Neuron (in vitro differentiated cells): ENCODE results near the gene MALRD1.

Source experiments
- H2AFZ ChIP-seq: one replicate; pipeline ENCODE4 v1.6.1; 2013; ENCODE audit warnings: low read depth, mild to moderate bottlenecking, inconsistent platforms, low read length, moderate library complexity
- H3K27me3 ChIP-seq: one replicate; pipeline ENCODE4 v1.6.1; 2013; ENCODE audit warnings: low read length; ENCODE audit not compliant: insufficient read depth
- H3K36me3 ChIP-seq: one replicate; pipeline ENCODE4 v1.6.1; 2013; ENCODE audit warnings: low read length; ENCODE audit not compliant: insufficient read depth
- H3K4me1 ChIP-seq: one replicate; pipeline ENCODE4 v1.6.1; 2013; ENCODE audit warnings: low read length; ENCODE audit not compliant: insufficient read depth
- H3K4me3 ChIP-seq: 2 replicates; pipeline ENCODE4 v1.5.1; 2013; ENCODE audit warnings: mild to moderate bottlenecking, low read length, moderate library complexity
- H3K9me3 ChIP-seq: one replicate; pipeline ENCODE4 v1.6.1; 2013; ENCODE audit warnings: low read length

MALRD1 gene

GRCh38 chr10:19120381-19120908 is 71.8 kb downstream of the MALRD1 start:
- no peaks in the 10 kb centered on the region for H3K36me3 ChIP-seq
- no peaks in the 10 kb centered on the region for H3K4me1 ChIP-seq
- H2AFZ ChIP-seq: no peak overlapping the region
- no peaks in the 10 kb centered on the region for H3K9me3 ChIP-seq
- H3K4me3 ChIP-seq: no peak overlapping the region
- no peaks in the 10 kb centered on the region for H3K27me3 ChIP-seq

- Histone ChIP-seq H2AFZ (no peak overlapping the region), H3K9me3 (no peaks in the 10 kb centered on the region), H3K4me3 (no peak overlapping the region), H3K4me1 (no peaks in the 10 kb centered on the region), H3K36me3 (no peaks in the 10 kb centered on the region), H3K27me3 (no peaks in the 10 kb centered on the region)
Observed at GRCh38 chr10:19133992-19134391, 85.4 kb downstream of the MALRD1 start.

- Histone ChIP-seq H2AFZ (no peak overlapping the region), H3K4me1 (no peaks in the 10 kb centered on the region), H3K9me3 (no peaks in the 10 kb centered on the region), H3K27me3 (no peaks in the 10 kb centered on the region), H3K36me3 (no peaks in the 10 kb centered on the region), H3K4me3 (no peak overlapping the region)
Observed at GRCh38 chr10:19142967-19143366, 94.4 kb downstream of the MALRD1 start.

- H3K4me1 ChIP-seq: no peaks in the 10 kb centered on the region
- H3K27me3 ChIP-seq: no peaks in the 10 kb centered on the region
- no peaks in the 10 kb centered on the region for H3K9me3 ChIP-seq
- no peak overlapping the region for H3K4me3 ChIP-seq
- no peaks in the 10 kb centered on the region for H3K36me3 ChIP-seq
- no peak overlapping the region for H2AFZ ChIP-seq
Observed at GRCh38 chr10:19144206-19144605, 95.6 kb downstream of the MALRD1 start.

GRCh38 chr10:19154375-19154774 is 105.8 kb downstream of the MALRD1 start:
- H3K4me3 ChIP-seq: no peak overlapping the region
- no peaks in the 10 kb centered on the region for H3K27me3 ChIP-seq
- H3K9me3 ChIP-seq: no peaks in the 10 kb centered on the region
- H3K4me1 ChIP-seq: no peaks in the 10 kb centered on the region
- no peaks in the 10 kb centered on the region for H3K36me3 ChIP-seq
- H2AFZ ChIP-seq: no peak overlapping the region

GRCh38 chr10:19158358-19158757 is 109.8 kb downstream of the MALRD1 start:
- H2AFZ ChIP-seq: no peak overlapping the region
- H3K9me3 ChIP-seq: no peaks in the 10 kb centered on the region
- no peaks in the 10 kb centered on the region for H3K4me1 ChIP-seq
- no peak overlapping the region for H3K4me3 ChIP-seq
- no peaks in the 10 kb centered on the region for H3K36me3 ChIP-seq
- no peaks in the 10 kb centered on the region for H3K27me3 ChIP-seq

- Histone ChIP-seq H3K4me3 (no peak overlapping the region), H3K36me3 (no peaks in the 10 kb centered on the region), H3K9me3 (no peaks in the 10 kb centered on the region), H3K27me3 (no peaks in the 10 kb centered on the region), H3K4me1 (no peaks in the 10 kb centered on the region), H2AFZ (no peak overlapping the region)
Observed at GRCh38 chr10:19158870-19159269, 110.3 kb downstream of the MALRD1 start.

- H3K4me3 ChIP-seq: no peak overlapping the region
- no peak overlapping the region for H2AFZ ChIP-seq
Observed at GRCh38 chr10:19164461-19164860, 115.9 kb downstream of the MALRD1 start.

GRCh38 chr10:19168584-19168983 is 120.0 kb downstream of the MALRD1 start:
- H3K9me3 ChIP-seq: no peaks in the 10 kb centered on the region
- no peak overlapping the region for H2AFZ ChIP-seq
- H3K27me3 ChIP-seq: no peaks in the 10 kb centered on the region
- no peaks in the 10 kb centered on the region for H3K36me3 ChIP-seq
- no peak overlapping the region for H3K4me3 ChIP-seq
- no peaks in the 10 kb centered on the region for H3K4me1 ChIP-seq

More at GRCh38 chr10:19164461-19164860, 115.9 kb downstream of the MALRD1 start:
- no peaks in the 10 kb centered on the region for H3K9me3 ChIP-seq
- H3K36me3 ChIP-seq: no peaks in the 10 kb centered on the region
- H3K4me1 ChIP-seq: no peaks in the 10 kb centered on the region
- H3K27me3 ChIP-seq: no peaks in the 10 kb centered on the region

- Histone ChIP-seq H2AFZ (no peak overlapping the region), H3K9me3 (no peaks in the 10 kb centered on the region), H3K36me3 (no peaks in the 10 kb centered on the region), H3K4me3 (no peak overlapping the region), H3K4me1 (no peaks in the 10 kb centered on the region), H3K27me3 (no peaks in the 10 kb centered on the region)
Observed at GRCh38 chr10:19169041-19169440, 120.4 kb downstream of the MALRD1 start.

- Histone ChIP-seq H2AFZ (no peak overlapping the region), H3K4me3 (no peak overlapping the region), H3K27me3 (no peaks in the 10 kb centered on the region), H3K36me3 (no peaks in the 10 kb centered on the region), H3K9me3 (no peaks in the 10 kb centered on the region), H3K4me1 (no peaks in the 10 kb centered on the region)
Observed at GRCh38 chr10:19169684-19170083, 121.1 kb downstream of the MALRD1 start.

- Histone ChIP-seq H3K36me3 (no peaks in the 10 kb centered on the region), H3K27me3 (no peaks in the 10 kb centered on the region)
Observed at GRCh38 chr10:19178675-19179074, 130.1 kb downstream of the MALRD1 start.

GRCh38 chr10:19184891-19185290 is 136.3 kb downstream of the MALRD1 start:
- no peak overlapping the region for H3K4me3 ChIP-seq
- no peaks in the 10 kb centered on the region for H3K27me3 ChIP-seq
- no peaks in the 10 kb centered on the region for H3K9me3 ChIP-seq
- no peak overlapping the region for H2AFZ ChIP-seq
- no peaks in the 10 kb centered on the region for H3K36me3 ChIP-seq
- no peaks in the 10 kb centered on the region for H3K4me1 ChIP-seq

More at GRCh38 chr10:19178675-19179074, 130.1 kb downstream of the MALRD1 start:
- no peak overlapping the region for H2AFZ ChIP-seq
- no peaks in the 10 kb centered on the region for H3K4me1 ChIP-seq
- H3K4me3 ChIP-seq: no peak overlapping the region
- H3K9me3 ChIP-seq: no peaks in the 10 kb centered on the region

- Histone ChIP-seq H2AFZ (no peak overlapping the region), H3K4me3 (no peak overlapping the region), H3K36me3 (no peaks in the 10 kb centered on the region), H3K9me3 (no peaks in the 10 kb centered on the region), H3K27me3 (no peaks in the 10 kb centered on the region), H3K4me1 (no peaks in the 10 kb centered on the region)
Observed at GRCh38 chr10:19194866-19195265, 146.3 kb downstream of the MALRD1 start.
